ENCODE measurements around the gene ZNHIT3. TPM values are rescaled to one million over a fixed set of nuclear protein-coding genes. Genes with fewer than 3 reads are reported as not detected.

Gene ZNHIT3
- total RNA-seq, 6 experiments from 2014 or later: 11.2 to 16.6 (median 12.5) TPM

- TF ChIP-seq CTCF (IDR thresholded peaks at IDR 0.05): no peak
- no peak for TF ChIP-seq POLR2A (IDR thresholded peaks at IDR 0.05)
- intact Hi-C loops (cut with DNase I): no loop called here
- peak in 1 of 3 donors; percentile 22 for DNase-seq
- peaks cover 0 to 37% (median 19%) of the 10 kb centered on the region in 4 donors for H3K36me3 ChIP-seq
- H3K4me3 ChIP-seq: no peak overlapping the region
- H3K27me3 ChIP-seq: no peaks in the 10 kb centered on the region
- H3K4me1 ChIP-seq: peaks cover 0 to 23% (median 0%) of the 10 kb centered on the region in 4 donors
- H3K27ac ChIP-seq: no peak overlapping the region
- no peaks in the 10 kb centered on the region for H3K9me3 ChIP-seq
- WGBS (ENCODE audit: insufficient coverage, low coverage, low lambda C conversion rate, missing lambda C conversion rate): 68% methylated on average over 7 of the region's 7 CpGs
- ATAC-seq: no peak
Measured at GRCh38 chr17:36498560-36499300, 12.2 kb downstream of the ZNHIT3 start.

GRCh38 chr17:36500745-36501225, 14.3 kb downstream of the ZNHIT3 start:
- ATAC-seq (no peak), DNase-seq (peak in 1 of 3 donors; percentile 38)
- H3K36me3 ChIP-seq: peaks cover 0 to 30% (median 16%) of the 10 kb centered on the region in 4 donors

GRCh38 chr17:36501351-36501750, 14.9 kb downstream of the ZNHIT3 start:
- 100% methylated on average over 3 of the region's 3 CpGs for WGBS (ENCODE audit: insufficient coverage, low coverage, low lambda C conversion rate, missing lambda C conversion rate)
- H3K4me1 ChIP-seq: peaks cover 0 to 4% (median 0%) of the 10 kb centered on the region in 4 donors
- ATAC-seq: no peak
- H3K36me3 ChIP-seq: peaks cover 0 to 24% (median 14%) of the 10 kb centered on the region in 4 donors
- no peak for TF ChIP-seq CTCF (IDR thresholded peaks at IDR 0.05)
- TF ChIP-seq POLR2A (IDR thresholded peaks at IDR 0.05): no peak
- no peaks in the 10 kb centered on the region for H3K9me3 ChIP-seq
- peak in 1 of 3 donors; percentile 6 for DNase-seq
- no peak overlapping the region for H3K4me3 ChIP-seq
- intact Hi-C loops (cut with DNase I): no loop called here
- no peaks in the 10 kb centered on the region for H3K27me3 ChIP-seq
- H3K27ac ChIP-seq: no peak overlapping the region

More at GRCh38 chr17:36500745-36501225, 14.3 kb downstream of the ZNHIT3 start:
- 75% methylated on average over 2 of the region's 15 CpGs for WGBS (ENCODE audit: insufficient coverage, low coverage, low lambda C conversion rate, missing lambda C conversion rate)
- Histone ChIP-seq H3K27ac (no peak overlapping the region), H3K9me3 (no peaks in the 10 kb centered on the region), H3K4me3 (no peak overlapping the region), H3K4me1 (peaks cover 0 to 9% (median 0%) of the 10 kb centered on the region in 4 donors), H3K27me3 (no peaks in the 10 kb centered on the region)
- no peak for TF ChIP-seq CTCF (IDR thresholded peaks at IDR 0.05)
- no peak for TF ChIP-seq POLR2A (IDR thresholded peaks at IDR 0.05)
- intact Hi-C loops (cut with DNase I): no loop called here

GRCh38 chr17:36501963-36502362, 15.5 kb downstream of the ZNHIT3 start:
- H3K9me3 ChIP-seq: no peaks in the 10 kb centered on the region
- peak in 1 of 3 donors; percentile 25 for DNase-seq
- no peaks in the 10 kb centered on the region for H3K4me1 ChIP-seq
- H3K36me3 ChIP-seq: peaks cover 0 to 26% (median 17%) of the 10 kb centered on the region in 4 donors
- intact Hi-C loops (cut with DNase I): no loop called here
- H3K4me3 ChIP-seq: no peak overlapping the region
- no peak for TF ChIP-seq POLR2A (IDR thresholded peaks at IDR 0.05)
- no peak for TF ChIP-seq CTCF (IDR thresholded peaks at IDR 0.05)
- no peak overlapping the region for H3K27ac ChIP-seq
- H3K27me3 ChIP-seq: no peaks in the 10 kb centered on the region
- 92% methylated on average over 5 of the region's 6 CpGs for WGBS (ENCODE audit: insufficient coverage, low coverage, low lambda C conversion rate, missing lambda C conversion rate)
- peak in 1 of 4 donors; percentile 11 for ATAC-seq

Data from right lobe of liver (tissue), 6 donors.